ENCODE results near the gene RASGEF1C.

Gene RASGEF1C

GRCh38 chr5:180079702-180080466 is 129.1 kb downstream of the RASGEF1C start:
- no peak for DNase-seq

- DNase-seq: no peak
These were observed 130.7 kb downstream of the RASGEF1C start for GRCh38 chr5:180078348-180078747.

GRCh38 chr5:180077594-180078284 is 131.3 kb downstream of the RASGEF1C start:
- DNase-seq: no peak

GRCh38 chr5:180075703-180076102 is 133.3 kb downstream of the RASGEF1C start:
- DNase-seq: no peak

- no peak for DNase-seq
These were observed 134.5 kb downstream of the RASGEF1C start for GRCh38 chr5:180074462-180074861.

- no peak for DNase-seq
These were observed 136.5 kb downstream of the RASGEF1C start for GRCh38 chr5:180072556-180072955.

- no peak for DNase-seq
These were observed 136.8 kb downstream of the RASGEF1C start for GRCh38 chr5:180072256-180072548.

GRCh38 chr5:180071531-180072255 is 137.3 kb downstream of the RASGEF1C start, which contains the start of gene RNF130:
TSS of gene RNF130 (minus strand) at chr5:180071759. CDS start at chr5:180071702, 57 bp downstream.
- DNase-seq: peak; percentile 85 to 90

- DNase-seq: no peak
These were observed 138.1 kb downstream of the RASGEF1C start for GRCh38 chr5:180070756-180071530.

GRCh38 chr5:180069589-180070247 is 139.3 kb downstream of the RASGEF1C start:
- no peak for DNase-seq

GRCh38 chr5:180068519-180069090 is 140.4 kb downstream of the RASGEF1C start:
- no peak for DNase-seq

- no peak for DNase-seq
These were observed 141.0 kb downstream of the RASGEF1C start for GRCh38 chr5:180067986-180068385.

- DNase-seq: no peak
These were observed 148.8 kb downstream of the RASGEF1C start for GRCh38 chr5:180060192-180060591.

- DNase-seq: no peak
These were observed 149.7 kb downstream of the RASGEF1C start for GRCh38 chr5:180059326-180059725.

GRCh38 chr5:180056153-180056552 is 152.9 kb downstream of the RASGEF1C start:
- no peak for DNase-seq

- no peak for DNase-seq
These were observed 154.8 kb downstream of the RASGEF1C start for GRCh38 chr5:180054226-180054625.

GRCh38 chr5:180053061-180053602 is 155.9 kb downstream of the RASGEF1C start:
- no peak for DNase-seq

- no peak for DNase-seq
These were observed 156.7 kb downstream of the RASGEF1C start for GRCh38 chr5:180052211-180052818.
